H9 (cell line): Measurements from ENCODE around the gene PLCH1. TPM values are rescaled to one million over a fixed set of nuclear protein-coding genes. Genes with fewer than 3 reads are reported as not detected.

Source experiments
- DNase-seq: peaks from one replicate; pipeline ENCODE4 v3.0.0-alpha.2; 2017
- H2AFZ ChIP-seq: one replicate; pipeline ENCODE4 v1.6.1; 2013; ENCODE audit warnings: mild to moderate bottlenecking, low read length, control low read depth, moderate library complexity
- H2AK5ac ChIP-seq: 2 replicates; pipeline ENCODE4 v1.6.1; 2013; ENCODE audit warnings: low read length, control low read depth, mixed read lengths; ENCODE audit not compliant: insufficient read length
- H2BK120ac ChIP-seq: one replicate; pipeline ENCODE4 v1.6.1; 2013; ENCODE audit warnings: low read depth, mild to moderate bottlenecking, low read length, control low read depth, inconsistent platforms; ENCODE audit not compliant: poor library complexity, severe bottlenecking
- H2BK12ac ChIP-seq: 2 replicates; pipeline ENCODE4 v1.6.1; 2013; ENCODE audit warnings: low read length, control low read depth, mixed read lengths, low read depth; ENCODE audit not compliant: insufficient read length
- H2BK15ac ChIP-seq: 2 replicates; pipeline ENCODE4 v1.6.1; 2013; ENCODE audit warnings: low read depth, low read length, control low read depth
- H2BK20ac ChIP-seq: one replicate; pipeline ENCODE4 v1.6.1; 2013; ENCODE audit warnings: low read depth, mild to moderate bottlenecking, low read length, control low read depth, inconsistent platforms; ENCODE audit not compliant: poor library complexity, severe bottlenecking
- H2BK5ac ChIP-seq: 2 replicates; pipeline ENCODE4 v1.6.1; 2013; ENCODE audit warnings: low read length, control low read depth, mixed read lengths; ENCODE audit not compliant: insufficient read length
- H3K14ac ChIP-seq: 2 replicates; pipeline ENCODE4 v1.6.1; 2013; ENCODE audit warnings: low read length, control low read depth; ENCODE audit not compliant: insufficient read depth
- H3K18ac ChIP-seq: 2 replicates; pipeline ENCODE4 v1.6.1; 2013; ENCODE audit warnings: low read depth, mild to moderate bottlenecking, mixed read lengths, low read length, control low read depth; ENCODE audit not compliant: insufficient read length
- H3K23ac ChIP-seq: 2 replicates; pipeline ENCODE4 v1.6.1; 2013; ENCODE audit warnings: low read length, control low read depth, mixed read lengths, low read depth; ENCODE audit not compliant: insufficient read length
- H3K23me2 ChIP-seq: 2 replicates; pipeline ENCODE4 v1.6.1; 2013; ENCODE audit warnings: low read depth, mild to moderate bottlenecking, mixed read lengths, low read length, control low read depth; ENCODE audit not compliant: insufficient read length, poor library complexity, severe bottlenecking
- H3K27ac ChIP-seq: 2 replicates; pipeline ENCODE4 v1.5.1; 2013; ENCODE audit warnings: low read length, control low read depth, mixed read lengths, low read depth; ENCODE audit not compliant: insufficient read length
- H3K27me3 ChIP-seq: 2 replicates; pipeline ENCODE4 v1.6.1; 2013; ENCODE audit warnings: low read length, control low read depth, inconsistent platforms; ENCODE audit not compliant: insufficient read depth
- H3K4ac ChIP-seq: 2 replicates; pipeline ENCODE4 v1.6.1; 2013; ENCODE audit warnings: low read depth, mild to moderate bottlenecking, control low read depth, inconsistent platforms, low read length, moderate library complexity
- H3K4me1 ChIP-seq: 2 replicates; pipeline ENCODE4 v1.6.1; 2013; ENCODE audit warnings: low read length, control low read depth, inconsistent platforms; ENCODE audit not compliant: insufficient read depth
- H3K4me2 ChIP-seq: 2 replicates; pipeline ENCODE4 v1.6.1; 2013; ENCODE audit warnings: low read length, control low read depth, mixed read lengths; ENCODE audit not compliant: insufficient read length, insufficient read depth
- H3K56ac ChIP-seq: 2 replicates; pipeline ENCODE4 v1.6.1; 2013; ENCODE audit warnings: low read depth, mild to moderate bottlenecking, mixed read lengths, low read length, control low read depth; ENCODE audit not compliant: insufficient read length
- H3K79me1 ChIP-seq: 2 replicates; pipeline ENCODE4 v1.6.1; 2013; ENCODE audit warnings: low read depth, mild to moderate bottlenecking, moderate library complexity, low read length, control low read depth, inconsistent platforms; ENCODE audit not compliant: insufficient read depth, poor library complexity, severe bottlenecking
- H3K79me2 ChIP-seq: 2 replicates; pipeline ENCODE4 v1.6.1; 2013; ENCODE audit warnings: low read length, control low read depth, inconsistent platforms; ENCODE audit not compliant: insufficient read depth
- H3K9ac ChIP-seq: 2 replicates; pipeline ENCODE4 v1.6.1; 2013; ENCODE audit warnings: low read length, control low read depth, mixed read lengths; ENCODE audit not compliant: insufficient read length; ENCODE audit errors: extremely low read depth
- H3K9me3 ChIP-seq: one replicate; pipeline ENCODE4 v1.6.1; 2013; ENCODE audit warnings: low read depth, low read length, inconsistent platforms; ENCODE audit not compliant: control insufficient read depth
- H3T11ph ChIP-seq: one replicate; pipeline ENCODE4 v1.6.1; 2013; ENCODE audit warnings: mild to moderate bottlenecking, low read length, control low read depth, inconsistent platforms
- H4K20me1 ChIP-seq: one replicate; pipeline ENCODE4 v1.6.1; 2013; ENCODE audit not compliant: control insufficient read depth, insufficient read length, insufficient read depth
- H4K5ac ChIP-seq: 2 replicates; pipeline ENCODE4 v1.6.1; 2013; ENCODE audit warnings: low read depth, mild to moderate bottlenecking, mixed read lengths, low read length, control low read depth; ENCODE audit not compliant: insufficient read length
- H4K8ac ChIP-seq: replicated peaks from 2 replicates; pipeline ENCODE4 v1.6.1; 2013; ENCODE audit warnings: low read length, control low read depth, mixed read lengths, low read depth; ENCODE audit not compliant: insufficient read length
- H4K91ac ChIP-seq: 2 replicates; pipeline ENCODE4 v1.6.1; 2013; ENCODE audit warnings: low read depth, mild to moderate bottlenecking, moderate library complexity, mixed read lengths, low read length, control low read depth; ENCODE audit not compliant: insufficient read length
- H3K27ac Mint-ChIP-seq, 3 experiments: 2 replicates in 2 of 3; 3 replicates in 1 of 3; pipeline ENCODE4 v1.8.0; 2020 to 2021; ENCODE audit warnings: mixed read lengths in 3 of 3, mild to moderate bottlenecking in 1 of 3, moderate library complexity in 1 of 3
- H3K27me3 Mint-ChIP-seq: 2 replicates; pipeline ENCODE4 v1.8.0; 2021; ENCODE audit warnings: low read depth, mild to moderate bottlenecking, moderate library complexity, mixed read lengths
- H3K36me3 Mint-ChIP-seq, 3 experiments: 2 replicates in 2 of 3; 3 replicates in 1 of 3; pipeline ENCODE4 v1.8.0; 2020 to 2021; ENCODE audit warnings: low read depth in 3 of 3, mixed read lengths in 3 of 3; ENCODE audit not compliant: insufficient read depth in 1 of 3
- H3K4me1 Mint-ChIP-seq, 2 experiments: 2 replicates each; pipeline ENCODE4 v1.8.0; 2020; ENCODE audit warnings: mixed read lengths in 2 of 2
- H3K4me3 Mint-ChIP-seq, 2 experiments: 2 replicates in 1 of 2; 3 replicates in 1 of 2; pipeline ENCODE4 v1.8.0; 2020 to 2021; ENCODE audit warnings: mild to moderate bottlenecking in 2 of 2, mixed read lengths in 2 of 2, moderate library complexity in 1 of 2
- H3K9me3 Mint-ChIP-seq, 2 experiments: 2 replicates in 1 of 2; 3 replicates in 1 of 2; pipeline ENCODE4 v1.8.0; 2020; ENCODE audit warnings: mild to moderate bottlenecking in 2 of 2, mixed read lengths in 2 of 2, moderate library complexity in 1 of 2
- total RNA-seq: library from RNA; stranded (reverse); gene quantifications from 2 replicates; pipeline ENCODE4 v1.2.1, GENCODE V29; 2021
- TF ChIP-seq, protein P1 (sequence below): fragments of 200-600 bp; sonication (generic); conservative IDR thresholded peaks from 3 replicates; pipeline ENCODE4 v1.8.0; 2021; ENCODE audit warnings: antibody characterized with exemption, mild to moderate bottlenecking

Gene PLCH1
- total RNA-seq, 1 experiment from 2014 or later, result 19.0 TPM

DNA sequence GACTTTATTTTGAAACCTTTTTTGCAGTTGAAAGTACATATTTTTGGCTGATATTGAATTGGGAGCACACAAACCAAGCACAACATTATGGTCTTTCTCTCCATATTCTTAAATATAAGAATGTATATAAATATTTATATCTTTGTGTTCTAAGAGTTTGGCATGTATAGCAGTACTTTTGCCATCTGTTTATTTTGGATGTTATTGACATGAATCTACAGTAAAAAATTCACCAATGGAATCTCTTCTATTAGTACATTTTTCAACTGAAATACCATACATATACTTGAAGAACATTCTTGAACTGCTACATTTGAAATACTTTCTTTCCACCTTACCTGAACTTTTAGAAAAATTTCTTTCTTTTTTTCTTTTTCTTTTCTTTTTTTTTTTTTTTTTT lies 342.2 kb downstream of the PLCH1 start:
- no peak overlapping the region for H2BK120ac ChIP-seq
- H3K23me2 ChIP-seq, result no peaks in the 10 kb centered on the region
- no peak overlapping the region for H3K18ac ChIP-seq
- H3K56ac ChIP-seq, result no peak overlapping the region
- Mint-ChIP-seq H3K27ac (no peak overlapping the region), H3K9me3 (0 out of 5 replicates have a peak, but pooled peaks cover 0 to 2% of the 10 kb centered on the region in 2 experiments), H3K4me3 (no peak overlapping the region), H3K27me3 (no peaks in the 10 kb centered on the region), H3K36me3 (no peaks in the 10 kb centered on the region), H3K4me1 (no peaks in the 10 kb centered on the region)
- no peak overlapping the region for H2BK12ac ChIP-seq
- no peak overlapping the region for H2AK5ac ChIP-seq
- H3K27ac ChIP-seq, result no peak overlapping the region
- no peaks in the 10 kb centered on the region for H3K9me3 ChIP-seq
- H2BK15ac ChIP-seq, result no peak overlapping the region
- H3K79me1 ChIP-seq, result no peaks in the 10 kb centered on the region
- no peaks in the 10 kb centered on the region for H4K20me1 ChIP-seq
- H3K4me2 ChIP-seq, result no peak overlapping the region
- no peak overlapping the region for H2BK5ac ChIP-seq
- TF ChIP-seq, protein P1, sequence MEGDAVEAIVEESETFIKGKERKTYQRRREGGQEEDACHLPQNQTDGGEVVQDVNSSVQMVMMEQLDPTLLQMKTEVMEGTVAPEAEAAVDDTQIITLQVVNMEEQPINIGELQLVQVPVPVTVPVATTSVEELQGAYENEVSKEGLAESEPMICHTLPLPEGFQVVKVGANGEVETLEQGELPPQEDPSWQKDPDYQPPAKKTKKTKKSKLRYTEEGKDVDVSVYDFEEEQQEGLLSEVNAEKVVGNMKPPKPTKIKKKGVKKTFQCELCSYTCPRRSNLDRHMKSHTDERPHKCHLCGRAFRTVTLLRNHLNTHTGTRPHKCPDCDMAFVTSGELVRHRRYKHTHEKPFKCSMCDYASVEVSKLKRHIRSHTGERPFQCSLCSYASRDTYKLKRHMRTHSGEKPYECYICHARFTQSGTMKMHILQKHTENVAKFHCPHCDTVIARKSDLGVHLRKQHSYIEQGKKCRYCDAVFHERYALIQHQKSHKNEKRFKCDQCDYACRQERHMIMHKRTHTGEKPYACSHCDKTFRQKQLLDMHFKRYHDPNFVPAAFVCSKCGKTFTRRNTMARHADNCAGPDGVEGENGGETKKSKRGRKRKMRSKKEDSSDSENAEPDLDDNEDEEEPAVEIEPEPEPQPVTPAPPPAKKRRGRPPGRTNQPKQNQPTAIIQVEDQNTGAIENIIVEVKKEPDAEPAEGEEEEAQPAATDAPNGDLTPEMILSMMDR, result no peak
- H3K27me3 ChIP-seq, result no peaks in the 10 kb centered on the region
- no peak overlapping the region for H3K23ac ChIP-seq
- H4K5ac ChIP-seq, result no peak overlapping the region
- DNase-seq, result no peak
- H3K79me2 ChIP-seq, result no peaks in the 10 kb centered on the region
- no peak overlapping the region for H2BK20ac ChIP-seq
- H3K4ac ChIP-seq, result no peak overlapping the region
- no peak overlapping the region for H3K14ac ChIP-seq
- H4K8ac ChIP-seq, result no peak overlapping the region
- no peak overlapping the region for H2AFZ ChIP-seq
- H3T11ph ChIP-seq, result no peak overlapping the region
- no peak overlapping the region for H3K9ac ChIP-seq
- no peaks in the 10 kb centered on the region for H3K4me1 ChIP-seq
- H4K91ac ChIP-seq, result no peak overlapping the region
